ENCODE measurements around the gene IQSEC2. TPM values are rescaled to one million over a fixed set of nuclear protein-coding genes. Genes with fewer than 3 reads are reported as not detected.

Gene IQSEC2
- total and polyA plus RNA-seq, 2 of the 13 experiments (the other 11 are each of a cell fraction or from before 2014, with no cell fraction given), result 0.13 to 0.21 TPM

GRCh38 chrX:53244610-53245009, 36.8 kb downstream of the IQSEC2 start:
- Histone ChIP-seq H3K9me3 (ENCODE audit: low read length) (no peaks in the 10 kb centered on the region), H3K4me3 (replicated peaks in 1 of 3; ENCODE audit: insufficient read depth in 1 of 3, low read depth in 2 of 3, low read length in 3 of 3) (no peak overlapping the region), H3K9ac (ENCODE audit: insufficient read depth, low read depth, low read length) (no peak overlapping the region), H2AFZ (ENCODE audit: low read length) (no peak overlapping the region), H4K20me1 (ENCODE audit: insufficient read depth, low read length) (no peaks in the 10 kb centered on the region), H3K79me2 (ENCODE audit: insufficient read depth, low read length) (no peaks in the 10 kb centered on the region), H3K36me3 (replicated peaks in 1 of 2; ENCODE audit: control insufficient read depth in 1 of 2, insufficient read depth in 2 of 2, low read length in 2 of 2) (no peaks in the 10 kb centered on the region), H3K4me2 (ENCODE audit: low read depth, low read length) (no peak overlapping the region), H3K4me1 (ENCODE audit: insufficient read depth, low read length) (no peaks in the 10 kb centered on the region), H3K27ac (ENCODE audit: extremely low read length, insufficient read depth, low read length) (no peak overlapping the region), H3K27me3 (ENCODE audit: control insufficient read depth in 1 of 2, insufficient read depth in 2 of 2, low read length in 2 of 2) (no peaks in the 10 kb centered on the region)
- in situ Hi-C loops (cut with HindIII; ENCODE audit: extremely low pct_ligation_motif_present, low pct_unique_long_range_greater_than_20kb) (no loop called here), intact Hi-C loops (cut with micrococcal nuclease; ENCODE audit: unreplicated experiment) (no loop called here)
- ChIA-PET POLR2A (no interaction called here), CTCF (ENCODE audit: low intra/inter-chr PET ratio, low total read pairs) (no interaction called here)
- FAIRE-seq (no peak), DNase-seq (ENCODE audit: low spot score) (no peak), ATAC-seq (no peak)
- WGBS (ENCODE audit: low lambda C conversion rate), result 5% methylated on average over 1 of the region's 1 CpG
- BruUV-seq (replicated peaks), result no TSS peak
- TF ChIP-seq NFAT5 (CRISPR knock-in tag; IDR thresholded peaks at IDR 0.05) (no peak), ZBTB21 (CRISPR knock-in tag; IDR thresholded peaks at IDR 0.05) (no peak), ZNF747 (CRISPR knock-in tag; IDR thresholded peaks at IDR 0.05; ENCODE audit: borderline replicate concordance) (no peak), ZNF775 (CRISPR knock-in tag; IDR thresholded peaks at IDR 0.05; ENCODE audit: borderline replicate concordance) (no peak), ZNF33A (CRISPR knock-in tag; IDR thresholded peaks at IDR 0.05; ENCODE audit: borderline replicate concordance) (no peak), SIN3B (IDR thresholded peaks at IDR 0.05; ENCODE audit: low read length) (no peak), HOXA5 (CRISPR knock-in tag; IDR thresholded peaks at IDR 0.05) (no peak), ZNF737 (CRISPR knock-in tag; IDR thresholded peaks at IDR 0.05; ENCODE audit: borderline replicate concordance) (no peak)
